ENCODE measurements around the gene MED15. TPM values are rescaled to one million over a fixed set of nuclear protein-coding genes. Genes with fewer than 3 reads are reported as not detected.

Gene MED15
- polyA plus RNA-seq, 2 of the 4 experiments (the other 2 are of a cell fraction), result 10.7 to 29.7 TPM

- no peak for DNase-seq (ENCODE audit: low read depth in 1 of 2, low spot score in 1 of 2)
- Histone ChIP-seq H3K4me1 (peaks cover 12% of the 10 kb centered on the region; the same call in 2 of the 3 replicates), H3K27ac (no peak overlapping the region), H3K9me3 (peaks cover 2% of the 10 kb centered on the region; the same call in 1 of the 3 replicates), H3K4me3 (no peak overlapping the region), H3K4me2 (no peak overlapping the region)
- FAIRE-seq, result no peak
- 93% methylated on average over 11 of the region's 14 CpGs for WGBS (ENCODE audit: missing lambda C conversion rate)
- ChIA-PET CTCF (interaction anchor here (1.2 to 4.8 kb wide), 3 partner anchors 9 to 13 kb away, joined by 3 to 43 read pairs (median 4); no protein-coding TSS in a partner anchor), POLR2A (no interaction called here)
- TF ChIP-seq NFE2L2 (conservative IDR thresholded peaks at IDR 0.05; ENCODE audit: low read length), result no peak
- TF ChIP-seq HOXB13 (CRISPR knock-in tag; IDR thresholded peaks at IDR 0.05; ENCODE audit: low read depth), result no peak
- TF ChIP-seq EHF (CRISPR knock-in tag; IDR thresholded peaks at IDR 0.05), result no peak
- no peak for TF ChIP-seq BCL3 (IDR thresholded peaks at IDR 0.05)
- TF ChIP-seq CHD4 (IDR thresholded peaks at IDR 0.05; ENCODE audit: borderline replicate concordance), result no peak
- no peak for TF ChIP-seq REST (IDR thresholded peaks at IDR 0.05)
- TF ChIP-seq SMC3 (IDR thresholded peaks at IDR 0.05), result no peak
- TF ChIP-seq, protein P1, sequence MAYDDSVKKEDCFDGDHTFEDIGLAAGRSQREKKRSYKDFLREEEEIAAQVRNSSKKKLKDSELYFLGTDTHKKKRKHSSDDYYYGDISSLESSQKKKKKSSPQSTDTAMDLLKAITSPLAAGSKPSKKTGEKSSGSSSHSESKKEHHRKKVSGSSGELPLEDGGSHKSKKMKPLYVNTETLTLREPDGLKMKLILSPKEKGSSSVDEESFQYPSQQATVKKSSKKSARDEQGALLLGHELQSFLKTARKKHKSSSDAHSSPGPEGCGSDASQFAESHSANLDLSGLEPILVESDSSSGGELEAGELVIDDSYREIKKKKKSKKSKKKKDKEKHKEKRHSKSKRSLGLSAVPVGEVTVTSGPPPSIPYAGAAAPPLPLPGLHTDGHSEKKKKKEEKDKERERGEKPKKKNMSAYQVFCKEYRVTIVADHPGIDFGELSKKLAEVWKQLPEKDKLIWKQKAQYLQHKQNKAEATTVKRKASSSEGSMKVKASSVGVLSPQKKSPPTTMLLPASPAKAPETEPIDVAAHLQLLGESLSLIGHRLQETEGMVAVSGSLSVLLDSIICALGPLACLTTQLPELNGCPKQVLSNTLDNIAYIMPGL (CRISPR knock-in tag; IDR thresholded peaks at IDR 0.05; ENCODE audit: borderline replicate concordance), result no peak
- no peak for TF ChIP-seq CBX8 (IDR thresholded peaks at IDR 0.05)
- TF ChIP-seq POLR2AphosphoS2 (conservative IDR thresholded peaks at IDR 0.05; ENCODE audit: low read length), result no peak
- no peak for TF ChIP-seq HOXB5 (CRISPR knock-in tag; IDR thresholded peaks at IDR 0.05)
- TF ChIP-seq MAZ (IDR thresholded peaks at IDR 0.05; ENCODE audit: borderline replicate concordance, low read depth, low read length), result no peak
- TF ChIP-seq FOXS1 (CRISPR knock-in tag; IDR thresholded peaks at IDR 0.05), result no peak
- no peak for TF ChIP-seq E2F6 (IDR thresholded peaks at IDR 0.05; ENCODE audit: borderline replicate concordance, low read depth)
- no peak for TF ChIP-seq NR3C1 (IDR thresholded peaks at IDR 0.05)
- TF ChIP-seq RCOR1 (IDR thresholded peaks at IDR 0.05; ENCODE audit: low read depth, low read length), result no peak
- no peak for ATAC-seq
These were observed 47.4 kb downstream of the MED15 start for GRCh38 chr22:20554824-20555223.

DNA sequence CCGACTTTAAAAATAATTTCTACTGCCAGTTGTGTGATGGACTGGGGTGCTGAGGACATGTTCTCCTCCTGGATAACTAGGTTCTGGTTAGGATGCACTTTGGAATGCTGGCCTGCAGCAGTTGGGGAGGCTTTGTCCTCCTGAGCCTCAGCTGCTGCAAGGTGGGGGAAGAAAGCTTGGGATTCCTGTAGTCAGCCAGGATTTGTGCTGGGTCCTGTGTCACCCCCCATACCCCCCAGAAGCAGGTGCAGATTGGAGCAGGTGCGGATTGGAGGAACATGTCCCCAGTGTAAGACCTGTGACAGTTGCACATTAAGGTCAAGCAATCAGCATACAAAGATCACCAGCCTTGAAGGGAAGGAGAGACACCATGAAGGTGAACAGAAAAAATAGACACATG lies 51.1 kb downstream of the MED15 start:
- Histone ChIP-seq H3K4me1 (no peaks in the 10 kb centered on the region), H3K4me2 (no peak overlapping the region), H3K9me3 (peaks cover 2% of the 10 kb centered on the region; the same call in 1 of the 3 replicates), H3K4me3 (no peak overlapping the region), H3K27ac (no peak overlapping the region)
- ATAC-seq (no peak), DNase-seq (ENCODE audit: low read depth in 1 of 2, low spot score in 1 of 2) (no peak), FAIRE-seq (no peak)
- CTCF ChIA-PET, result interaction anchor here (1.6 kb wide), 1 partner anchor 14 kb away, joined by 5 read pairs; no protein-coding TSS in a partner anchor
- TF ChIP-seq CBX8 (IDR thresholded peaks at IDR 0.05) (no peak), FOSL2 (IDR thresholded peaks at IDR 0.05) (no peak), FOSL2 (CRISPR knock-in tag; IDR thresholded peaks at IDR 0.05) (no peak), ZC3H11A (IDR thresholded peaks at IDR 0.05) (no peak), JUN (IDR thresholded peaks at IDR 0.05) (no peak), BCL3 (IDR thresholded peaks at IDR 0.05) (no peak), FOXS1 (CRISPR knock-in tag; IDR thresholded peaks at IDR 0.05) (no peak), HES2 (IDR thresholded peaks at IDR 0.05) (no peak), HOXB5 (CRISPR knock-in tag; IDR thresholded peaks at IDR 0.05) (no peak), SMC3 (IDR thresholded peaks at IDR 0.05) (no peak), CEBPB (IDR thresholded peaks at IDR 0.05) (no peak), CHD2 (IDR thresholded peaks at IDR 0.05; ENCODE audit: low read length, partially characterized antibody) (no peak), HDAC2 (IDR thresholded peaks at IDR 0.05) (no peak), E2F6 (IDR thresholded peaks at IDR 0.05; ENCODE audit: borderline replicate concordance, low read depth) (no peak), GATA3 (IDR thresholded peaks at IDR 0.05; ENCODE audit: borderline replicate concordance) (no peak)
- TF ChIP-seq, protein P1 (CRISPR knock-in tag; IDR thresholded peaks at IDR 0.05; ENCODE audit: borderline replicate concordance), result no peak
- POLR2A ChIA-PET, result no interaction called here
- WGBS (ENCODE audit: missing lambda C conversion rate), result 92% methylated on average over 1 of the region's 2 CpGs

All from A549 (cell line).